Measurements from ENCODE around the gene GPS2.

GPS2 gene

DNA sequence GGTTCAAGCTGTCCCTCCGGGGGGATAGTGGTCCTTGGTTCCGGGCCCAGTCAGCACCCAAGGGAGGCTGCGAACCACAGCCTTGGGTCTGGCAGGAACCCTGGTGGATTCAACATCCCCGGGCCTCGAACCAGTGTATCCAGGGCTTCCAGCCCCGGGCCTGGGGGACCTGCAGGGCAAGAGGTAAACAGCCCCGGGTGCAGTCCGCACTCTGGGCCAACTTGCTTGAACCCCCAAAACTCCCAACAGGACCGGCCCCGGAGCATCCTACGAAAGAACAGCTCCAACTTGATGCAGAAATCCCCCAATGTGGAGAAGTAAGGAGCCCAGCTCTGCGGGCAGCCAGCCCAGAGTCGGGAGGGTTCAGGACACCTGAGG lies 15.5 kb upstream of the GPS2 start:
- H2AK5ac ChIP-seq (ENCODE audit: low read length) = peak overlapping the region; percentile 67
- peak overlapping the region; percentile 35 for H3K4ac ChIP-seq (ENCODE audit: low read depth, low read length)
- no peaks in the 10 kb centered on the region for H3K9me3 ChIP-seq (ENCODE audit: insufficient read depth, low read depth, low read length)
- H3K79me2 ChIP-seq (ENCODE audit: control insufficient read depth, insufficient read depth, low read length, poor library complexity) = peaks cover 4% of the 10 kb centered on the region
- peak overlapping the region; percentile 14 for H2AFZ ChIP-seq (ENCODE audit: insufficient read depth, low read length, poor library complexity)
- H2BK12ac ChIP-seq (ENCODE audit: low read length) = peak overlapping the region; percentile 1
- peak overlapping the region; percentile 85 for H3K4me2 ChIP-seq (ENCODE audit: low read length)
- no peak for DNase-seq
- no peak overlapping the region for H3K27ac ChIP-seq (ENCODE audit: low read depth, low read length)
- H3K36me3 ChIP-seq (ENCODE audit: control insufficient read depth in 1 of 2, insufficient read depth in 2 of 2, low read length in 2 of 2) = peaks cover 11 to 15% of the 10 kb centered on the region in 2 experiments
- peak overlapping the region; percentile 71 for H4K8ac ChIP-seq (ENCODE audit: low read depth, low read length)
- H3K18ac ChIP-seq (ENCODE audit: low read length) = peak overlapping the region; percentile 58
- H4K12ac ChIP-seq (ENCODE audit: low read depth, low read length) = peak overlapping the region; percentile 88
- no peak overlapping the region for H2BK5ac ChIP-seq (ENCODE audit: low read depth, low read length, poor library complexity)
- peaks cover 4 to 8% of the 10 kb centered on the region in 2 experiments for H3K4me1 ChIP-seq (ENCODE audit: control insufficient read depth in 1 of 2, insufficient read depth in 2 of 2, low read length in 2 of 2)
- H3K27me3 ChIP-seq (ENCODE audit: insufficient read depth, low read length) = no peaks in the 10 kb centered on the region
- peak overlapping the region; percentile 28 for H3K9ac ChIP-seq (ENCODE audit: low read length)
- H3K79me1 ChIP-seq (ENCODE audit: low read length) = peaks cover 11% of the 10 kb centered on the region
- H3K4me3 ChIP-seq (ENCODE audit: low read depth, low read length) = peak overlapping the region; percentile 19
- WGBS (ENCODE audit: extremely low coverage, insufficient coverage, insufficient read length) = no CpG with 5 or more reads among the region's 13 CpGs
- H3K23ac ChIP-seq (ENCODE audit: low read length) = no peak overlapping the region
- H4K91ac ChIP-seq (ENCODE audit: low read depth, low read length) = peak overlapping the region; percentile 81
- H2BK120ac ChIP-seq (ENCODE audit: insufficient read depth, low read length, poor library complexity) = peak overlapping the region; percentile 28
- peak overlapping the region; percentile 44 for H3K14ac ChIP-seq (ENCODE audit: low read length)

DNA sequence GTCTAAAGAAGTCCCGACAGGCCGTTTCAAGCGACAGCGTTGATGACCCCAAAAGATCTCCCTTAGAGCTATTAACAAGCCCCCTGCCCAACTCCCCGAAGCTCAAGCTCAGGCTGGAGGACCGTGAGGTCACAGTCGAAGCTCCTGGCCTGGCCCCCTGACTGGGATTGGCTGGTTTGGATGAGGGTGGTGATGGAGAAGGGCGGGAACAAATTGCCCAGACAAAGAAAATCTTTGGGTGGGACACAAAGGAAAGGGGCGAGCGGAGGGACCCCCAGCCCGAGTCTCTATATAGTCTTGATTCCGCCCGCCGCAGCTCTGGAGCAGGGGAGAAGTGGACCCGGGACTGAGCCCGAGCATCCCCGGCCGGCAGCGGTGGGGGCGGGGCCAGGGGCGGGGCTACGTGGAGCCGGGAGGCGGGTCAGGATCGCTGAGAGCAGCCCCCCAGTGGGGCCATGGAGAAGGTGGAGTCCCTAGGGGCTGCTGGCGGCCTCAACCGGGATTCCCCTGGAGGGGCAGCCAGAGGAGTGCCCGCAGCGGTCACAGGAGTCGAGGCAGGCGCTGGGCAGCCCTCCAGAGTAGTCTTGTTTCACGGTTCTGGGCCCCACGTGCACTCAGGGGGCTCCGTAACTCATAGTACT lies 15.0 kb upstream of the GPS2 start:
- H3K4me1 ChIP-seq (ENCODE audit: control insufficient read depth in 1 of 2, insufficient read depth in 2 of 2, low read length in 2 of 2) = peaks cover 4 to 8% of the 10 kb centered on the region in 2 experiments

DNA sequence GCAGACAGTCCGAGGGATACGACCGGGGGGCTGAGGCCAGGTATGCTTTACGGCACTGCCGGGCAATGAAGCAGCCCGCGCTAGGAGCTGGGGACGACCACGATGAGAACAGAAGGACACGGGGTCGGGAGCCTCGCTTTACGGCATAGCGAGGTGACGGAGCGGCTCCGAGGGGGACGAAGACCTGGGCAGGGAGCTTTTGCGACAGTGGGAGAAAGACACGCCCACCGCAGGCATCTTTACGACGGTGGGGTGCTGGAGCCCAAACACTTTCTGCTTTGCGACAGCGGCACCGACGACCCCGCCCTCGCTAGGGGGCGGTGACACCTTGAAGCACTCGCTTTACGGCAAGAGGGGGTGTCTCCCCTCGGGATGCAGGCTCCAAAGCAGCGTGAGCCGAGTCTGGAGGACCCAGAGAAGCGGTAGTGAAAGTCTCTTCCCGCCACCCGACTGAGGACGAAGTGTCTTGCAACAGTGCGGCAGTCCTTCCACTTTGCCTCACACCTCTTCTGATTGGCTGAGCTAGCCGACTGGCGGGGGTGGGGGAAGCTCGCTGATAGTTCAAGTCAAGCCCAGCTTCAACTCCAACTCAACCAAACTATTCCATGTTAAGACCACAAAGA lies 14.3 kb upstream of the GPS2 start:
- Histone ChIP-seq H3K27me3 (ENCODE audit: insufficient read depth, low read length) (no peaks in the 10 kb centered on the region), H3K36me3 (ENCODE audit: control insufficient read depth in 1 of 2, insufficient read depth in 2 of 2, low read length in 2 of 2) (peaks cover 20 to 26% of the 10 kb centered on the region in 2 experiments), H3K4me2 (ENCODE audit: low read length) (peak overlapping the region; percentile 85), H3K27ac (ENCODE audit: low read depth, low read length) (peak overlapping the region; percentile 31), H4K8ac (ENCODE audit: low read depth, low read length) (peak overlapping the region; percentile 81), H3K9me3 (ENCODE audit: insufficient read depth, low read depth, low read length) (no peaks in the 10 kb centered on the region), H4K91ac (ENCODE audit: low read depth, low read length) (peak overlapping the region; percentile 21), H4K12ac (ENCODE audit: low read depth, low read length) (peak overlapping the region; percentile 26), H3K23ac (ENCODE audit: low read length) (no peak overlapping the region), H2AK5ac (ENCODE audit: low read length) (no peak overlapping the region), H3K4ac (ENCODE audit: low read depth, low read length) (peak overlapping the region; percentile 47), H3K14ac (ENCODE audit: low read length) (peak overlapping the region; percentile 79), H3K18ac (ENCODE audit: low read length) (peak overlapping the region; percentile 52), H2BK120ac (ENCODE audit: insufficient read depth, low read length, poor library complexity) (peak overlapping the region; percentile 23), H2AFZ (ENCODE audit: insufficient read depth, low read length, poor library complexity) (peak overlapping the region; percentile 77), H3K79me2 (ENCODE audit: control insufficient read depth, insufficient read depth, low read length, poor library complexity) (peaks cover 4% of the 10 kb centered on the region), H3K9ac (ENCODE audit: low read length) (peak overlapping the region; percentile 73), H3K79me1 (ENCODE audit: low read length) (peaks cover 11% of the 10 kb centered on the region), H2BK5ac (ENCODE audit: low read depth, low read length, poor library complexity) (no peak overlapping the region), H3K4me3 (ENCODE audit: low read depth, low read length) (peak overlapping the region; percentile 85), H3K4me1 (ENCODE audit: control insufficient read depth in 1 of 2, insufficient read depth in 2 of 2, low read length in 2 of 2) (peaks cover 4 to 8% of the 10 kb centered on the region in 2 experiments), H2BK12ac (ENCODE audit: low read length) (no peak overlapping the region)
- DNase-seq = peak; percentile 97 to 99
- WGBS (ENCODE audit: extremely low coverage, insufficient coverage, insufficient read length) = no CpG with 5 or more reads among the region's 43 CpGs

More for the DNA sequence above, 15.0 kb upstream of the GPS2 start:
- Histone ChIP-seq H4K12ac (ENCODE audit: low read depth, low read length) (peak overlapping the region; percentile 88), H3K23ac (ENCODE audit: low read length) (no peak overlapping the region), H3K4me2 (ENCODE audit: low read length) (peak overlapping the region; percentile 85), H3K36me3 (ENCODE audit: control insufficient read depth in 1 of 2, insufficient read depth in 2 of 2, low read length in 2 of 2) (peaks cover 15 to 20% of the 10 kb centered on the region in 2 experiments), H2AFZ (ENCODE audit: insufficient read depth, low read length, poor library complexity) (peak overlapping the region; percentile 77), H2BK5ac (ENCODE audit: low read depth, low read length, poor library complexity) (no peak overlapping the region), H3K9ac (ENCODE audit: low read length) (peak overlapping the region; percentile 73), H3K79me1 (ENCODE audit: low read length) (peaks cover 11% of the 10 kb centered on the region), H3K4me3 (ENCODE audit: low read depth, low read length) (peak overlapping the region; percentile 78), H3K18ac (ENCODE audit: low read length) (peak overlapping the region; percentile 58), H4K91ac (ENCODE audit: low read depth, low read length) (peak overlapping the region; percentile 81), H4K8ac (ENCODE audit: low read depth, low read length) (peak overlapping the region; percentile 81), H2AK5ac (ENCODE audit: low read length) (peak overlapping the region; percentile 67), H3K27ac (ENCODE audit: low read depth, low read length) (peak overlapping the region; percentile 31), H3K79me2 (ENCODE audit: control insufficient read depth, insufficient read depth, low read length, poor library complexity) (peaks cover 4% of the 10 kb centered on the region), H3K14ac (ENCODE audit: low read length) (peak overlapping the region; percentile 79), H3K4ac (ENCODE audit: low read depth, low read length) (peak overlapping the region; percentile 47), H3K27me3 (ENCODE audit: insufficient read depth, low read length) (no peaks in the 10 kb centered on the region), H2BK120ac (ENCODE audit: insufficient read depth, low read length, poor library complexity) (peak overlapping the region; percentile 28), H3K9me3 (ENCODE audit: insufficient read depth, low read depth, low read length) (no peaks in the 10 kb centered on the region), H2BK12ac (ENCODE audit: low read length) (no peak overlapping the region)
- peak; percentile 53 to 72 for DNase-seq
- WGBS (ENCODE audit: extremely low coverage, insufficient coverage, insufficient read length) = no CpG with 5 or more reads among the region's 34 CpGs

DNA sequence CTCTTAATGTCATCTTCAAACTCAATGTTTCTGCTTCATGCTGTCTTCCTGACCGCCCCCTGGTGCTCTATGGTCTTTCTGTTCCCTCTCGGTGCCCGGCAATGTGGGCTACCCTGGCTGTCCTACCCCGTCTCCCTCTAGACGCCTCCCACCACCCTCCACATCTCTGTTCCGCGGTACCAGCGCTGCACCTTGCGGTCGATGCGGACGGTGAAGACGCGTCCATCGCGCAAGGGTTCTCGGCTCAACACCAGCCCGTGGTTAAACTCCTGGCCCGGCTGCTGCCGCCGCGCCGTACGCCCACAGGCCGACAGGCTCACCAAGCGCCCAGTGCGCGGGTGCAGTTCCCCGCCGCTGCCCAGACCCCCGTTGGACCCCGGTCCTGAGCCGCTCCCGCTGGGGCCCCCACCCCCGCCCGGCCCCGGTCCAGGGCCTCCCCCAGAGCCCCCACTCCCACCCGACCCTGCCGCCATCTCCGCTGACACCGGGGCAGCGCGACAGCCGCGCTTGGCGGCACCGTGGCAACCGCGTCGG lies 13.7 kb upstream of the GPS2 start, which contains the start of gene NEURL4:
Gene NEURL4, minus strand, starts transcription at position 496 of the 534 bp plus-strand sequence. Its CDS starts 23 bp downstream, at position 473.
- Histone ChIP-seq H3K4ac (ENCODE audit: low read depth, low read length) (peak within 1 kb of the TSS; percentile 69), H3K79me2 (ENCODE audit: control insufficient read depth, insufficient read depth, low read length, poor library complexity) (peaks cover 4% of the 10 kb centered on the region), H3K27me3 (ENCODE audit: insufficient read depth, low read length) (no peaks in the 10 kb centered on the region), H2BK12ac (ENCODE audit: low read length) (no peak within 1 kb of the TSS), H4K8ac (ENCODE audit: low read depth, low read length) (peak within 1 kb of the TSS; percentile 92), H4K12ac (ENCODE audit: low read depth, low read length) (peak within 1 kb of the TSS; percentile 63), H2AFZ (ENCODE audit: insufficient read depth, low read length, poor library complexity) (peak within 1 kb of the TSS; percentile 84), H3K23ac (ENCODE audit: low read length) (no peak within 1 kb of the TSS), H3K9me3 (ENCODE audit: insufficient read depth, low read depth, low read length) (no peaks in the 10 kb centered on the region), H3K27ac (ENCODE audit: low read depth, low read length) (peak within 1 kb of the TSS; percentile 31), H3K18ac (ENCODE audit: low read length) (peak within 1 kb of the TSS; percentile 79), H3K14ac (ENCODE audit: low read length) (peak within 1 kb of the TSS; percentile 83), H2BK5ac (ENCODE audit: low read depth, low read length, poor library complexity) (peak within 1 kb of the TSS; percentile 23), H3K4me1 (ENCODE audit: control insufficient read depth in 1 of 2, insufficient read depth in 2 of 2, low read length in 2 of 2) (peaks cover 4 to 8% of the 10 kb centered on the region in 2 experiments), H2BK120ac (ENCODE audit: insufficient read depth, low read length, poor library complexity) (peak within 1 kb of the TSS; percentile 23), H3K36me3 (ENCODE audit: control insufficient read depth in 1 of 2, insufficient read depth in 2 of 2, low read length in 2 of 2) (peaks cover 25 to 30% of the 10 kb centered on the region in 2 experiments), H3K4me2 (ENCODE audit: low read length) (peak within 1 kb of the TSS; percentile 85), H3K9ac (ENCODE audit: low read length) (peak within 1 kb of the TSS; percentile 90), H3K79me1 (ENCODE audit: low read length) (peaks cover 11% of the 10 kb centered on the region), H2AK5ac (ENCODE audit: low read length) (peak within 1 kb of the TSS; percentile 43), H3K4me3 (ENCODE audit: low read depth, low read length) (peak within 1 kb of the TSS; percentile 85), H4K91ac (ENCODE audit: low read depth, low read length) (peak within 1 kb of the TSS; percentile 71)
- no CpG with 5 or more reads among the region's 50 CpGs for WGBS (ENCODE audit: extremely low coverage, insufficient coverage, insufficient read length)
- DNase-seq = peak in 1 of 2 donors; percentile 54

All from trophoblast cell (in vitro differentiated cells and primary cell).